ENCODE measurements around the gene AADAT. TPM values are rescaled to one million over a fixed set of nuclear protein-coding genes. Genes with fewer than 3 reads are reported as not detected.

The AADAT gene
- total RNA-seq: not detected
- not detected for polyA plus RNA-seq
- total RNA-seq: not detected

- Mint-ChIP-seq H3K4me1 (peaks cover 6 to 17% (median 11%) of the 10 kb centered on the region in 7 donors), H3K27me3 (peaks cover 30 to 60% (median 51%) of the 10 kb centered on the region in 5 donors), H3K36me3 (peaks cover 0 to 4% (median 0%) of the 10 kb centered on the region in 5 donors), H3K9me3 (no peaks in the 10 kb centered on the region), H3K27ac (no peak within 1 kb of the TSS), H3K4me3 (peak within 1 kb of the TSS; percentile 51 to 80 (median 66))
- POLR2A ChIA-PET: no interaction called here
- Histone ChIP-seq H3K27ac (ENCODE audit: low read depth, low read length) (no peak within 1 kb of the TSS), H3K4me1 (ENCODE audit: control insufficient read depth in 2 of 2, insufficient read depth in 2 of 2, low read length in 2 of 2) (no peaks in the 10 kb centered on the region), H3K4me3 (ENCODE audit: low read length) (no peak within 1 kb of the TSS), H3K27me3 (ENCODE audit: control insufficient read depth in 2 of 2, insufficient read depth in 2 of 2, low read length in 2 of 2) (no peaks in the 10 kb centered on the region), H3K9me3 (ENCODE audit: control insufficient read depth in 2 of 3, low read length in 3 of 3) (no peaks in the 10 kb centered on the region), H3K36me3 (ENCODE audit: control insufficient read depth in 2 of 3, insufficient read depth in 3 of 3, low read length in 3 of 3) (no peaks in the 10 kb centered on the region)
- intact Hi-C loops (cut with micrococcal nuclease): no loop called here
- CTCF ChIA-PET: no interaction called here
- DNase-seq (peak in 1 of 9 donors; percentile 24), ATAC-seq (peak; percentile 24)
Measured at GRCh38 chr4:170089668-170090351, at the start of gene AADAT. TSS of gene AADAT (minus strand) at chr4:170089956. CDS start at chr4:170089690, 266 bp downstream.

- intact Hi-C loops (cut with micrococcal nuclease): loop anchor here in 1 of 2 donors (1.0 kb wide), 2 partner anchors 121 to 236 kb away; no protein-coding TSS in a partner anchor
- DNase-seq: peak; percentile 2 to 58 (median 41)
- peaks cover 0 to 13% (median 0%) of the 10 kb centered on the region in 11 donors for H3K9me3 Mint-ChIP-seq
- Histone ChIP-seq H3K36me3 (ENCODE audit: control insufficient read depth in 2 of 3, insufficient read depth in 3 of 3, low read length in 3 of 3) (no peaks in the 10 kb centered on the region), H3K27me3 (ENCODE audit: control insufficient read depth in 2 of 2, insufficient read depth in 2 of 2, low read length in 2 of 2) (no peaks in the 10 kb centered on the region), H3K4me3 (ENCODE audit: low read length) (no peak overlapping the region), H3K27ac (ENCODE audit: low read depth, low read length) (no peak overlapping the region), H3K4me1 (ENCODE audit: control insufficient read depth in 2 of 2, insufficient read depth in 2 of 2, low read length in 2 of 2) (no peaks in the 10 kb centered on the region), H3K9me3 (ENCODE audit: control insufficient read depth in 2 of 3, low read length in 3 of 3) (no peaks in the 10 kb centered on the region)
- CTCF ChIA-PET: no interaction called here
- H3K4me1 Mint-ChIP-seq: peaks cover 0 to 7% (median 5%) of the 10 kb centered on the region in 7 donors
- H3K27ac Mint-ChIP-seq: no peak overlapping the region
- H3K27me3 Mint-ChIP-seq: peaks cover 0 to 7% (median 0%) of the 10 kb centered on the region in 5 donors
- no peaks in the 10 kb centered on the region for H3K36me3 Mint-ChIP-seq
- ATAC-seq: peak; percentile 67
- POLR2A ChIA-PET: no interaction called here
- no peak overlapping the region for H3K4me3 Mint-ChIP-seq
Measured at GRCh38 chr4:170138580-170139194, 48.9 kb upstream of the AADAT start.

GRCh38 chr4:170137927-170138326 lies 48.2 kb upstream of the AADAT start:
- Histone ChIP-seq H3K27me3 (ENCODE audit: control insufficient read depth in 2 of 2, insufficient read depth in 2 of 2, low read length in 2 of 2) (no peaks in the 10 kb centered on the region), H3K9me3 (ENCODE audit: control insufficient read depth in 2 of 3, low read length in 3 of 3) (peaks cover 0 to 6% (median 0%) of the 10 kb centered on the region in 3 experiments), H3K27ac (ENCODE audit: low read depth, low read length) (no peak overlapping the region), H3K4me3 (ENCODE audit: low read length) (no peak overlapping the region), H3K4me1 (ENCODE audit: control insufficient read depth in 2 of 2, insufficient read depth in 2 of 2, low read length in 2 of 2) (no peaks in the 10 kb centered on the region), H3K36me3 (ENCODE audit: control insufficient read depth in 2 of 3, insufficient read depth in 3 of 3, low read length in 3 of 3) (no peaks in the 10 kb centered on the region)
- Mint-ChIP-seq H3K4me3 (no peak overlapping the region), H3K27me3 (peaks cover 0 to 7% (median 4%) of the 10 kb centered on the region in 5 donors), H3K4me1 (peaks cover 0 to 7% (median 5%) of the 10 kb centered on the region in 7 donors), H3K36me3 (no peaks in the 10 kb centered on the region), H3K27ac (no peak overlapping the region), H3K9me3 (peaks cover 0 to 20% (median 4%) of the 10 kb centered on the region in 11 donors)
- ATAC-seq: no peak
- ChIA-PET POLR2A (no interaction called here), CTCF (no interaction called here)
- no peak for DNase-seq
- intact Hi-C loops (cut with micrococcal nuclease): loop anchor here in 1 of 2 donors (1.0 kb wide), 2 partner anchors 121 to 236 kb away; no protein-coding TSS in a partner anchor

DNA sequence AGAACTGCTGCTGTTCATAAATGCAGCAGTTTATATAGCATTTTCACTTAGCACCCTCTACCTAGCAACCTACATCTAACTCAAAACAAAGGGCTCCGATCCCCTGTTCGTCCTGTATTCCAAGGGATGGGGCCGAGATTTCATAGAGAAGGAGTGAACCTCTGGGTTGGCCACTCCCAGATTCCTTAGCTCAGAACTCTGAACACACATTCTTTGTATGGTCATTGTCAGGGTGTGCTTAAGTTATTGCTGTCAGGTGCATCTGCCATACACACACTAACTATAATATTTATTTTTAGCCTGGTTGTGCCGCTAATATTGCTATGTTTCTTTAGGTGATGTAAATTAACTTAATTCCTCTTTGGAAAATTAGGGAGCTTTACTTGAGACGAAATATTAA lies 47.7 kb upstream of the AADAT start:
- ChIA-PET CTCF (no interaction called here), POLR2A (no interaction called here)
- Histone ChIP-seq H3K4me3 (ENCODE audit: low read length) (no peak overlapping the region), H3K36me3 (ENCODE audit: control insufficient read depth in 2 of 3, insufficient read depth in 3 of 3, low read length in 3 of 3) (no peaks in the 10 kb centered on the region), H3K4me1 (ENCODE audit: control insufficient read depth in 2 of 2, insufficient read depth in 2 of 2, low read length in 2 of 2) (no peaks in the 10 kb centered on the region), H3K27ac (ENCODE audit: low read depth, low read length) (no peak overlapping the region), H3K9me3 (ENCODE audit: control insufficient read depth in 2 of 3, low read length in 3 of 3) (peaks cover 0 to 9% (median 0%) of the 10 kb centered on the region in 3 experiments), H3K27me3 (ENCODE audit: control insufficient read depth in 2 of 2, insufficient read depth in 2 of 2, low read length in 2 of 2) (no peaks in the 10 kb centered on the region)
- ATAC-seq (no peak), DNase-seq (no peak)
- peaks cover 0 to 7% (median 5%) of the 10 kb centered on the region in 7 donors for H3K4me1 Mint-ChIP-seq
- peaks cover 0 to 7% (median 4%) of the 10 kb centered on the region in 5 donors for H3K27me3 Mint-ChIP-seq
- H3K4me3 Mint-ChIP-seq: no peak overlapping the region
- H3K36me3 Mint-ChIP-seq: no peaks in the 10 kb centered on the region
- H3K9me3 Mint-ChIP-seq: peaks cover 0 to 25% (median 4%) of the 10 kb centered on the region in 11 donors
- H3K27ac Mint-ChIP-seq: no peak overlapping the region
- intact Hi-C loops (cut with micrococcal nuclease): no loop called here

GRCh38 chr4:170134821-170135220 lies 45.1 kb upstream of the AADAT start:
- peaks cover 0 to 7% (median 5%) of the 10 kb centered on the region in 7 donors for H3K4me1 Mint-ChIP-seq
- no peak overlapping the region for H3K27ac Mint-ChIP-seq
- H3K4me3 Mint-ChIP-seq: no peak overlapping the region
- DNase-seq (no peak), ATAC-seq (no peak)
- Histone ChIP-seq H3K27ac (ENCODE audit: low read depth, low read length) (no peak overlapping the region), H3K27me3 (ENCODE audit: control insufficient read depth in 2 of 2, insufficient read depth in 2 of 2, low read length in 2 of 2) (no peaks in the 10 kb centered on the region), H3K4me3 (ENCODE audit: low read length) (no peak overlapping the region), H3K36me3 (ENCODE audit: control insufficient read depth in 2 of 3, insufficient read depth in 3 of 3, low read length in 3 of 3) (no peaks in the 10 kb centered on the region), H3K4me1 (ENCODE audit: control insufficient read depth in 2 of 2, insufficient read depth in 2 of 2, low read length in 2 of 2) (no peaks in the 10 kb centered on the region), H3K9me3 (ENCODE audit: control insufficient read depth in 2 of 3, low read length in 3 of 3) (peaks cover 0 to 9% (median 0%) of the 10 kb centered on the region in 3 experiments)
- ChIA-PET CTCF (no interaction called here), POLR2A (no interaction called here)
- peaks cover 0 to 11% (median 4%) of the 10 kb centered on the region in 5 donors for H3K27me3 Mint-ChIP-seq
- H3K9me3 Mint-ChIP-seq: peaks cover 0 to 37% (median 4%) of the 10 kb centered on the region in 11 donors
- no peaks in the 10 kb centered on the region for H3K36me3 Mint-ChIP-seq
- intact Hi-C loops (cut with micrococcal nuclease): no loop called here

DNA sequence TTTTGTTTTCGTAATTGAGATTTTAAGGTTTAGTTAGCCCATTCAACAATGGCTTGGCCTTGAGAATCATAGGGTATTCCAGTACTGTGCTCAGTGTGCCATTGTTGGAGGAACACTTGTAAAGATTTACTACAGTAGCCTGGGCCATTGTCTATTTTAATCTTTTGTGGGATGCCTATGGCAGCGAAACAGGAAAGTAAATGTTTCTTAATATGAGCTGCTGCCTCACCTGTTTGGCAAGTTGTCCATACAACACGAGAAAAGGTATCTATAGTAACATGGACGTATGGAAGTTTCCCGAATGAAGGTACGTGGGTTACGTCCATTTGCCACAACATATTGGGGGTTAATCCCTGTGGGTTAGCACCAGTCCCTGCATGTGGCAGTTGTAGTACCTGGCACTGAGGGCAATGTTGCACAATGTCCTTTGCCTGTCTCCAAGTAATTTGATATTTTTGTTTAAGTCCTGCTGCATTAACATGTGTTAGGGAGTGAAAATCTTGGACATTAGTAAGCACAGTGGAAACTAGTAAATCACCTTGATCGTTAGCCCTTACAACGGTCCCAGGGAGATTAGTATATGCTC lies 38.6 kb upstream of the AADAT start:
- Mint-ChIP-seq H3K27ac (no peak overlapping the region), H3K27me3 (peaks cover 0 to 13% (median 4%) of the 10 kb centered on the region in 5 donors), H3K4me1 (no peaks in the 10 kb centered on the region), H3K36me3 (peaks cover 0 to 4% (median 0%) of the 10 kb centered on the region in 5 donors), H3K4me3 (no peak overlapping the region), H3K9me3 (peaks cover 0 to 21% (median 5%) of the 10 kb centered on the region in 11 donors)
- Histone ChIP-seq H3K4me3 (ENCODE audit: low read length) (no peak overlapping the region), H3K27ac (ENCODE audit: low read depth, low read length) (no peak overlapping the region), H3K36me3 (ENCODE audit: control insufficient read depth in 2 of 3, insufficient read depth in 3 of 3, low read length in 3 of 3) (no peaks in the 10 kb centered on the region), H3K4me1 (ENCODE audit: control insufficient read depth in 2 of 2, insufficient read depth in 2 of 2, low read length in 2 of 2) (no peaks in the 10 kb centered on the region), H3K27me3 (ENCODE audit: control insufficient read depth in 2 of 2, insufficient read depth in 2 of 2, low read length in 2 of 2) (no peaks in the 10 kb centered on the region), H3K9me3 (ENCODE audit: control insufficient read depth in 2 of 3, low read length in 3 of 3) (peaks cover 0 to 6% (median 0%) of the 10 kb centered on the region in 3 experiments)
- ChIA-PET CTCF (no interaction called here), POLR2A (no interaction called here)
- intact Hi-C loops (cut with micrococcal nuclease): no loop called here
- ATAC-seq: no peak
- no peak for DNase-seq
